Frontal cortex (tissue), 4 donors: ENCODE data around the gene RAPGEF2. TPM values are rescaled to one million over a fixed set of nuclear protein-coding genes. Genes with fewer than 3 reads are reported as not detected.

Source experiments
- DNase-seq, 2 donors: peaks; one replicate each; pipeline ENCODE4 v3.0.0; 2012; ENCODE audit warnings: low spot score in 2 of 2
- FAIRE-seq: peaks from 2 replicates; lab custom pipeline; 2012; peaks lifted over from hg19 to GRCh38; lab: Jason Lieb, UNC
- total RNA-seq: library from RNA; depleted of rRNA; stranded (reverse); fragments of >200 nt; gene quantifications from one replicate; pipeline ENCODE4 v1.2.3, GENCODE V29; 2014
- donor health status: control.
- donor health status: control.
- donor health status: control.

RAPGEF2 gene
- total RNA-seq, 1 donor from 2014 or later: 174 TPM

DNA sequence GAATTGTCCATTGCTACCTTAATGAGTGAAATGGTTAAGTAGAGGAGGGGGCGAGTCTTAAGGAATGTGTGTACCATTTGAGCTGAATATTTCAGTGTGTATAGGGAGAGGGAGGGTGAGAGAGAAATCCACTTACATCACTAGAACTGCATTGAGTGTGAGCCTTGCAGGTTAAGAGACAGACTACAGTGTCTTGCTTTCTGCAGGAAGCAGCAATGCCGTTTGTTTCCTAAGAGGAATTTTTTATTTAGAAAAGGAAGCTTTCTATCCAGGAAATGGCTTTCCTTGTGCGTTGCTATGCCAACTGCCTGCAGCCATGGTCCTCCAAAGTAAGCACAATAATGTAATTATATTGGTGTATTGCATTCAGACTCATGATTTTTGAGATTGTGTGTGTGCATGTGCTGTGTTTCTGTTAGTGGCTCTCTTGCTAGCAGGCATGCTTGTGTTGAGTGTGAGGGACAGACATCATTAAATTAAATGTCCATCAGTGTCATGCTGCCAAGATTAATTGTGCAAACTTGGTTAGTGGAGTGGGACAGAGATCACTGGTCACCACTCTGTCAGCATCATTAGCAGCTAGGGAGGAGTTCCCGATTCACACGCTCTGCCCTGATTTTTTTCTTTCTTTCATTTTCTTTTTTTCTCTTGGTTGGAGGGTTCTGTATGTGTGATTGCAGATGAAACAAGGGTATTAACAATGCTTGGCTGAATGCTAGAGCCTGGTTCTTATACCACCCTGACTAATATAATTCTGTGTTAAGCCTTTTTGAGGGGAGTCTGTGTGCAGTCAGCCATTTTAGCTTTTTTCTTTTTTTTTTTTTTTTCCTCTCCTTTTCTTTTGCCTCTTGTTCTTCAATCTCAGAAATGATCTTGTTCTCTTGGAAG is 164.3 kb downstream of the RAPGEF2 start:
- FAIRE-seq (no peak), DNase-seq (no peak)

DNA sequence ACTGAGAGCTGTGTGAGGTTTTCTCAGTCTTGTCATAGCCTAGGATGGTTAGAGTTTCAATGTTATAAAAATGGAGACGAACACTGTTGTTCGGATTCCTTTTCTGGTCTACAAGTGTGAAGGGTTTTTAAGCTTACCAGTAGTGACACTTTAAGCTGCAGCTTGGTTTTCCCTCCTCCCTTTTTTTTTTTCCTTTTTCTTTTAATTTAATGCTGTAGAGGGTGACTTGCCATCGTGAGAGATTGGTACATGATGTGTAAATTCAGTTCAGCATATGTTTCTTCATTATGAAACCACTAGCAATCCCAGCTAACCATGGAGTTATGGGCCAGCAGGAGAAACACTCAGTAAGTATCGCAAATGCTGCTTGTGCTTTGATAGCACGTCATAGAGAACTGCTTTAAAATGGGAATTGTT is 165.0 kb downstream of the RAPGEF2 start:
- DNase-seq: no peak
- no peak for FAIRE-seq

DNA sequence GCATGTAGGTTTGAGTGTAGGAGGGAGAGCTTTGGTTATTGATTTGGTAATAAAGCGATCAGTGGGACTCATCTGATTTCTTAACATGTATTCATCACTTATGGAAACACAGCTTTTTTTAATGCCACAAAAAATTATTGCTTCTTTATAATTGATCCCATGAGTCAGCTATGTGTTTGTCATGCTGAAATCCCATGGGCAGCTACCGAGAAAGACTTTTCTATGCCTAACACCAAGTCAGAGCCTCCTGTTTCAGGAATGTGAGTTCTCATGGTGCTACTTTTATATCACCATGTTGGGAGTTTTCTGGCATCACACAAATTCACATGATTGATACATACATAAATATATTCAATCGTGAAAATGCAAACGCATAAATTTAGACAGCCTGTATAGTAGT is 165.7 kb downstream of the RAPGEF2 start:
- no peak for FAIRE-seq
- DNase-seq: no peak

DNA sequence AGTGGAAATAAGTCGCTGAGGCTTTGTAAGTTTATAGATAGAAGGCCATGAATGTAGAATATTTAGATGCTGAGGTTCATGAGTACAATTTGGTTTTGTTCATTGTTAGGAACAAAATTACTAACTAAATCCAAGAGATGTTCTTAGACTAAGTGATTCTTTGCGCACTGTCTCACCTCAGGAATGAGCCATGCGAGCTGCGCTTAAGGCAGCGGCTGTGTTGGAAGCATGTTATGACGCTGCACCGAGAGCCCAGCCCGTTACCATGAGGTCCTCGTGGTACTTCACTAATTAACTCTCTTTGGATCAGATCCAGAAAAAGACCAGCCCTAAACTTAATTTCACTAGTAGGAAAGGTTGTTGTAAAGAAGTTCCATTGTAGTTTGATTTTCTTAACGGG is 166.2 kb downstream of the RAPGEF2 start:
- FAIRE-seq (no peak), DNase-seq (no peak)

DNA sequence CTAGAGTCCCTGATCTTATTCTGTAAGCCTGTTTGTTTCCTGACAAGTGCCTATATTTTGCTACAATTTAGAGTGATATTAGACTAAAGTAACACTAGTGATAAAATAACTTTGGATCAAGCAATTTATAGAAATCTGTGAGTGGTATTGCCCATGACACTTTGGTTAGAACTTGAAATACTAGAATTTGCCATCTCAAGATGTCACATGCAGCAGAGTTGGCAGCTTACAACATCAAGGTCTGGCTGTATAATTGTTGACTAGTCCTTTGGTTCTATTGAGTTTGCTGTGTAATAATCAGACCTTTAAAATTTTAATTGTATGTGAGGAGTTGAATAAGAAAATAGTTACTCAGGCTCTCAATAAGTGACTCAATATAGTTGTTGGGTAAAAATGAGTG is 167.1 kb downstream of the RAPGEF2 start:
- FAIRE-seq (no peak), DNase-seq (no peak)

DNA sequence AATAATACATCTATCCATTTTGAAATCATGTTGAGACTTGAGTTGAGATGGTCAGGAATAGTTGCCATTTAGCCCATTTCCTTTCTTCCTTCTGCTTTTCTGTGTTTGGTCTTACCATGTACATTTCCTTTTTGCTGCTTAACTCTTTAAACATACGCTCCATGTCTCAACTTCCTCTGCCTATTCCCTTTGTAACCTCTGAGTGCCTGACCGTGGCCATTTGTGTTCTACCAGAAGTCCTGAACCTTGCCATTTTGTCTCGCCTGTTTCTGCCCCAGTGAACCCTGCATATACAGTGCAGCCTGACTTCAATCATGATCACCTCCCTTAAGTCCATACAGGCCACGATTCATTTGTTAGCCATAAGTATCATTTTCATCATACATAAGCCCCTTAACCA is 169.0 kb downstream of the RAPGEF2 start:
- no peak for FAIRE-seq

DNA sequence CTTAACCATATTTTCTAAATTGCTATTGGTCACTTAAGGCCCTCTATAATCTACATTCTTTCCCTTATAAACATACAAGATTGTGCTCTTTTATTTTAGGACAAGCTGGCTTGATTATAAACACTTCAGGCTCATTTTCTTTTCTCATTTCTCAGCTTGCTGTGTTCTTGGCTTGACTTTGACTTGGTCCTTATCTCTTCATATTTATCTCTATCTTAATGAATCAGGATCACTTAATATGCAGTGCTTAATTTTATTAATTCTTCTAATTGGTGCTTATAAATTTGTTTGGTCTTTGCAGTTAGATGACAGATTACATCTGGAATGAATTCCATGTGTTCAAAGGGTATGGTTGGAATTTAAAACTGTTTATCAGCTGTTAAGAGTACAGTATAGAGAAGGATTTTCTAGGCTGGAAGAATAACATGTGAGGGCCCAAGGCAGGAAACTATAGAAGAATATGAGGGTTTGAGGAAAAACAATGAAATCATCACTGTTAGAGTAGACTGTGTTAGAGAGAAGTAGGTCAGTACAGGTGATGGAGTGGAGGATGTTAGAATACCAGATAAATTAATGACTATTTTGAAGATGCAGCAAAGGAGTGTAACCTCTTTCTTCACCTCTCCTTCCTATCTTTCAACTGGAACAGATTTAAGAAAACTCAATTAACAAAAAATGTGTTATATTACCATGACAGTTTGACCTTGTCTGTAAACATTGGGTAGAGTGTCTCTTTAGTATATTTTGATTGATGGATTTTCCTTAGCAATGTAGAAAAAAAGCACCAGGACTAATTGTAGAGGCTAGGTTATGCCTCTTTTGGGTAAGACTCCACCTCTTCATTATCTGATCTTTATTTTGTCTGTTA is 169.6 kb downstream of the RAPGEF2 start:
- no peak for DNase-seq
- FAIRE-seq: no peak

More for the DNA sequence above, 169.0 kb downstream of the RAPGEF2 start:
- no peak for DNase-seq

DNA sequence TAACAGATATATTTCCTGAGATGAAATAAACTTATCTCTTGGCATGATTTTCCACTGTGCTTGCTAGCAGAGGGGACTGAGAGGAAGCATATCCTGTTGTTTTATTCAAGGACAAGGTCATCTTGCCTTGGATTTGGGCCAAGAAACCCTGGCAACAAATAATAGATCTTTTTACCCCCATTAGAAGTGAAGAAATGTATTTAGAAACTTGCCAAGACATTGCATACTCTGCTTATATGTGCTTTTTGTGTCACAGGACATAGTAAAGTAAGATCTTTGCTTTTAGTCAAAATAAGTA is 170.2 kb downstream of the RAPGEF2 start:
- DNase-seq (no peak), FAIRE-seq (no peak)

DNA sequence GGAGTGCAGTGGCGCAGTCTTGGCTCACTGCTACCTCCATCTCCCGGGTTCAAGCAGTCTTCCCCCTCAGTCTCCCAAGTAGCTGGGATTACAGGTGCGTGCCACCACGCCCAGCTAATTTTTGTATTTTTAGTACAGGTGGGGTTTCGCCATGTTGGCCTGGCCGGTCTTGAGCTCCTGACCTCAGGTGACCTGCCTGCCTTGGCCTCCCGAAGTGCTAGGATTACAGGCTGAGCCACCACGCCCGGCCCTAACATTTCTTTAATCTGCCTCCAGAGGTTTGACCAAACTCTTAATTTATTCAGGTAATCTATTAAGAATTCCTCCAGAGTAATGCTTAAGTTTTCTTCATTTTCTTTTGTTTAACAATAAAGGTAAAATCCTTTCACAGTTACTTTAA is 171.0 kb downstream of the RAPGEF2 start:
- FAIRE-seq: no peak
- DNase-seq: no peak

DNA sequence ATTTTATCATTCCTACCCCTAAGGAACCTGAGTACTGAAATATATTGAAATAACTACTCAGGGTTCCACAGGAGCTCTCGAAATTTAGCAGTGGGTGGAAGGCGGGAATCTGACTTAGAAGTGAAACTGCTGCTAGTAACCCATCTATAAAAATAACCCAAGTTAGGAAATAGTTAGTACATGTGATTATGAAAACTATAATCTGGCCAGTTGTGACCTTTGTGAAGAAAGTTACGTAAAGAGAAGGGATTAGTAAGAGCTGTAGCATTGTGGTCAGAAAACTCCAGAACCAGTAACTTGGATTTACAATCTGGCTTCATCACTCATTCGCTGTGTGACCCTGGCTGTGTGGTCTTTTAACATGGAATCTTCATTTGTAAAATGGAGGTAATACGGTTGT is 175.5 kb downstream of the RAPGEF2 start:
- DNase-seq: no peak
- no peak for FAIRE-seq

DNA sequence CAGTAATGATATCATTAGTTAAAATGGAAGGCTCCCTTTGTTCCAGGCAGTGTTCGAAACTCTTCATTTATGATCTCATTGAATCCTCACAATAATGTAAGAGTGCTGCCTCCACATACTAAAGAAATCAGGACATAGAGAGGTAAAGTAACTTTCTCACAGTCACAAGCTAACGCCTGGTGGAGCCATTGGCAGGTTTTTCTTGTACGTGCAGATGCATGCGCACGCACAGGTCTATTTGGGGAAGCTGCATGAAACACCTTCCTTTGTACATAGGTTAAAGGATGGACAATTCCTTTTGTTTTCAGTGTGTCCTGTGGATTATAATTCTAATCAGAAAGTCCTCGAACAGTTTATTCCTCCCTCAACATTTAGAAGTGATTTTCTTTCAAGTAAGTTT is 176.2 kb downstream of the RAPGEF2 start:
- DNase-seq (no peak), FAIRE-seq (no peak)

DNA sequence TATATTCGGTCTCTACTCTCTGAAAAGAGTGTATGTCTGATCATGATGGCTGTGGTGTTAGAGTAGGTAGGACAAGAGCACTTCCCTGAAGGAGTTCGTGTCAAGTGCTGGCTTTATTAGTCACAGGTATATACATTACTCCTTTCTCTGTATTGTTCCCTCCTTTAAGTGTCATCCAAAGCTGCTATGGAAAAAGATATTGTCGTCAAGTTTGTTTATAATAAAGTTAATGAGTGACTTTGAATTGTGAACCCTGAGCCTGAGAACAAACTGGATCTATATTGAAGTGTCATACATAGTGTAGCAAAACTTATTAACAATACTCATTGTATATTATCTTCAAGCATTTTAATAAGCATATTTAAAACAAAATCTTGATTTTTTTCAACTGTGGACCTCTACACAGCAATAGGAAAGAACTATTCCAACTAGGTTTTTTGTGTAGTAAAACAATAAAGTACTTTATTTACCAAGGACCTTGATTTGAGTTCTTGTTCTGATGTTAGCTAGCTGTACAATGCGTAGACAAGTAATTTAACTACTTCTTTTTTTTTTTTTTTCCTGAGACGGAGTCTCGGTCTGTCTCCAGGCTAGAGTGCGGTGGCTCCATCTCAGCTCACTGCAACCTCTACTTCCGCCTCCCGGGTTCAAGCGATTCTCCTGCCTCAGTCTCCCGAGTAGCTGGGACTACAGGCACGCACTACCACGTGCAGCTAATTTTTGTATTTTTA is 177.7 kb downstream of the RAPGEF2 start:
- DNase-seq (no peak), FAIRE-seq (no peak)

DNA sequence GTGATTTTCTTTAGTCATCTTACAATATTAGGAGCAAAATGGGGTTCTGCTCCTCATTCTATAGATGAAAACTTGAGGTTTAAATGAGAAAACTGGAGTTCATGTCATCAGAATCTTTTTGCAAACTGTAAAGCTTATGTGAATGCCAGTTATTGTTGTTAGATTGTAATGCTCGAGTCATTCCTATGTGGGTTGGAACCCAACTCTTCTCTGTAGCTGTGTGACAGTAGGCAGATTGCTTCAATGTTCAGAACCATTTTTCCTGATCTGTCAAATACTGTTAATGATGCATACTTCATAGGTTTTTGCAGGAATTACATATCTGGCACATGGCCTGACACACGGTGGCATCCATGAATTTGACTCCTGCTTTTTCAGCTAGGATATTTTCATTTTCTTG is 178.9 kb downstream of the RAPGEF2 start:
- DNase-seq (no peak), FAIRE-seq (no peak)

DNA sequence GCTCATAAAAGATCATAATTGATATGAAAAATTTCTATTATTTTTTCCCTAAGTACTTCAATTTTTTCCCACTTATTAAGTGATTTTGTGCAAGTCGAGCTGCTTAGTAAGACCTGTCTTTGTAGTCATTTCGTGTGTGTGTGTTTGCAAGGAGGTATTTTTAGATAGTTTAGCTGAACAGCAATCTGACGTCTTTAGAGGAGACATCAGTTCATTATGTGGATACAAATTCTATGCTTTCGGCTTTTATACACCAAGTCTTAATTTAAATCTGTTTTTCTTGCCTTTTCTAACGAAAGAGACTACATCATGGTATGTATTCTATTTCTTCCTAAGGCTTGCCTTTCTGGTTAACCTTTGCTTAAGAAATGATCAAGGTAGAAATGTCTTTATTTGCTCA is 179.4 kb downstream of the RAPGEF2 start:
- no peak for DNase-seq
- FAIRE-seq: no peak

DNA sequence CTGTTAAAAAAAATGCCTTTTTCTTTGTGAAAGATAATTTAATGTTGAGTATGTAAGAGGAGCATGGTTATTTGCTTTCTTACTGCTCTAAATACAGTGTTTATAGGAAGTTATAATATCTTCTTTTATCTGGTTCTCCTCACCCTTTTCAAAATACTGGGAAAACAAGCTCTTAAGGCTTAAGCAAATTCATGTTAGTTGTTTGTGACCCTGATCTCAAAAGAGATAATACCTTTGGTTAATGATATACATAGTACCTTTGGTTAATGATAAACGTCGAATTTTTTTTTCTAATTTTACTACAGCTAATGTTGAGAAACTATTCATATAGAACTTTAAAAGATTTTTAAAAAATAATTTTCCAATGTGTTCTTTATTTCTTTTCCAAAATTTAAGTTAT is 180.1 kb downstream of the RAPGEF2 start:
- FAIRE-seq: peak; percentile 89
- DNase-seq: no peak

DNA sequence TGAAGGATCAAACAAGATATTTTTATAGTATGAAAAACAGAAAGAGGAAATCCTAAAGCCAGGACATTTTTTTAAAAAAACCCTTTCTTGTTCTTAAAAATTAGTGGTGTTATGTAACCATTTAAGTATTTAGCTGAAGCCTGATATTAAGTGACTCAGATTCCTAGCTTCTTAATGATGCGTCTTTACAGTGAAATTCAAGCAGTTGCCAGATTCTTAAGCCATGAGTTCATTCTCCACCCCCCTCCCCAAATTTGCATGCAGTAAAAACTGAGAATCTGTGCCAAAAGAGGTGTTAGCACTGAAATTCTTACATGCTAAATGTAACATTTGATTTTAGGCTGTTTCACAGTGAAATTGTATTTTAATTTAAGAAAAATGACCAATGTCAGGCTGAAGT is 180.8 kb downstream of the RAPGEF2 start:
- no peak for DNase-seq
- FAIRE-seq: no peak

DNA sequence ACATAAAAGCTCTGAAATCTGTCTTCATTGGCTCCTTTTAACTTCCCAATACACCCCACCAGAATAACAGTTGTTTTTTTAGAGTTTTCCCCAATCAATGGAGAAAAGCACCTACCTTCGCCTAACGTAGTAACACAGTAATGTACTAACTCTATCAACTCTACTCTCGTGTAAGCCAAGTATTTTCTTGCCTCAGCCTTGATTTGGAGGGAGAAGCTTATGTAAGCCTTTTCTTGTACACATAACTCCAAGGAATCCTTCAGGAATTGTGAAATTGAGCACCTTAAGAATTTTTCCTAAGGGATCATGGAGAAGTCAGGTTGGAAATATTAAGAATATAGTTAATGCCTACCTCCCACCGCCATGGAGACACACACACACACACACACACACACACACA is 181.2 kb downstream of the RAPGEF2 start:
- FAIRE-seq (no peak), DNase-seq (no peak)

DNA sequence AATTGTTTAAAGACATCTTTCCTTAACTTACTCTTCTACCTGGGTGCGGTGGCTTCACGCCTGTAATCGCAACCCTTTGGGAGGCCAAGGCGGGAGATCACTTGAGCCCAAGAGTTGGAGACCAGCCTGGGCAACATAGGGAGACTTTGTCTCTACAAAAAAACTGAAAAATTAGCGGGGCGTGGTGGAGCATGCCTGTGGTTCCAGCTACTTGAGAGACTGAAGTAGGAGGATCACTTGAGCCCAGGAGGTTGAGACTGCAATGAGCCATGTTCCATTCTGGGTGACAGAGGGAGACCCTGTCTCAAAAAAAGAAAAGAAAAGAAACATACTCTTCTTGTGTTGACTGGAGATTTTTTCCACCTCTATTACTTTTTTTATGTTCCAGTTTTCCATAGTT is 181.9 kb downstream of the RAPGEF2 start:
- FAIRE-seq (no peak), DNase-seq (no peak)

DNA sequence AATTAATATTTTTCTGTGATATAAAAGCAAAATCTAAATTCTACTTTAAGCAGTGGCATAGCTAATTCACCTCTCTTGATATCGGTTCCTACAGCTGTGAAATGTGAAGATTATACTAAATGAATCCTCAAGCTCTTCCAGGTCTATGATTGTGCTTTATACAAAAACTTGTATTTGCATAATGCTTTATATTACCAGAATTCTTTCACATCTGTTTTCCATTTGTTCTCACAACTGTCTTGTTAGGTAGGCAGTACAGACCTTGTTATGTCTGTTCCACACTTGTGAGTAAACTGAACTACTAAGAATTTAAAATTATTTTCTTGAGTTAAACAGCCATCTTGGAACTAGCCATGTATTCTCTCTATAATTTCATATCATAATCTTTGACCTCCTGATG is 184.9 kb downstream of the RAPGEF2 start:
- no peak for DNase-seq
- FAIRE-seq: no peak

DNA sequence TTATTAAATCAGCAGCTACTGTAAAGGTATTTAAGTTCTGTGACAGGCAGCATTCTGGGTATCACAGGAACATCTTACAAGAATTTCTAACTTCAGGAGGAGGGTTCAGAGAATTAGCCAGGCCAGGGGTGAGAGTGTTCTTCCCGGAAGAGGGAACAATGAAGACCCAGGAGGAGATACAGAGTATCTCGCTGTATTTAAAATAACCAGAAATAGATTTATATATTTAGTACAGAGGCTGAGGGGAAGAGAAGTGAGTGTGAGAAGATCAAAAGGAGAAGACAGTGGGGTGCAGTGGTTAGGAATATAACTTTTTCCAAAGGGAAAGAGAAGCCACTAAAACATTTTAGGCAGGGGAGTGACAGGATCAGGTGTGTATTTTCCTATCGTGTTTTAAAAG is 186.8 kb downstream of the RAPGEF2 start:
- FAIRE-seq (no peak), DNase-seq (no peak)
